ENCODE measurements around the gene SARM1.
"Not testable (repeated sequence)": the region's sequence is repeated elsewhere in the genome, so short reads cannot be mapped to it uniquely, and the experiment has no call there.

The SARM1 gene

DNA sequence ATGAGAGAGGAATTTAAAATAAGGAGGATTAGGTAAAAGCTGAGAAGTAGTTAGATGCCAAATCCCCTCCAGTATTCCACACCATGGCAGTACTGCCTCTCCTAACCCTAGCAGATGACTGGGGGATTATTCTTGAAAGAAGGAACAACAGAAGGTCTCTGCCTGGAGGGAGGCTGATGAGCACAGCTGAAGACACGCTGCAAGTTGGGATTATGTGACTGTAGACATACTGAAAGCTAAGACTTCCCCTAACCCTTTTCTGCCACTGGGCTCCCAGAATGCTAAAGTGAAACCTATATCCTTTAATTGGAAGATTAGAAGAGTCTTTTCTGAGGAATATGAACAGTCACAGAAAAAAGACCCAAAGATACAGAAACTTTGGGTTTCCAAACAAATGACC lies 62.2 kb downstream of the SARM1 start:
- DNase-seq = no peak

DNA sequence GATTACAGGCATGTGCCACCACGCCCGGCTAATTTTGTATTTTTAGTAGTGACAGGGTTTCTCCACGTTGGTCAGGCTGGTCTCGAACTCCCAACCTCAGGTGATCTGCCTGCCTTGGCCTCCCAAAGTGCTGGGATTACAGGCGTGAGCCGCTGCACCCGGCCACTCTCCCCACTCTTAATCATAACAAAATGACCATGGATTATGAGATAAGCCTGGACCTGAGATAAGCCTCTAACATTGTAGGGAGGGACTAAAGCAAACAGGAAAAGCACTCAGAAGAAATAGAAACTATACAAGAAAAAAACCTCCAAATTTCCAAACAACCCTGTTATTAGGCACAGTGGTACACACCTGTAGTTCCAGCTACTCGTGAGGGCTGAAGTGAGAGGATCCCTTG lies 62.8 kb downstream of the SARM1 start:
- not testable (repeated sequence) for DNase-seq

DNA sequence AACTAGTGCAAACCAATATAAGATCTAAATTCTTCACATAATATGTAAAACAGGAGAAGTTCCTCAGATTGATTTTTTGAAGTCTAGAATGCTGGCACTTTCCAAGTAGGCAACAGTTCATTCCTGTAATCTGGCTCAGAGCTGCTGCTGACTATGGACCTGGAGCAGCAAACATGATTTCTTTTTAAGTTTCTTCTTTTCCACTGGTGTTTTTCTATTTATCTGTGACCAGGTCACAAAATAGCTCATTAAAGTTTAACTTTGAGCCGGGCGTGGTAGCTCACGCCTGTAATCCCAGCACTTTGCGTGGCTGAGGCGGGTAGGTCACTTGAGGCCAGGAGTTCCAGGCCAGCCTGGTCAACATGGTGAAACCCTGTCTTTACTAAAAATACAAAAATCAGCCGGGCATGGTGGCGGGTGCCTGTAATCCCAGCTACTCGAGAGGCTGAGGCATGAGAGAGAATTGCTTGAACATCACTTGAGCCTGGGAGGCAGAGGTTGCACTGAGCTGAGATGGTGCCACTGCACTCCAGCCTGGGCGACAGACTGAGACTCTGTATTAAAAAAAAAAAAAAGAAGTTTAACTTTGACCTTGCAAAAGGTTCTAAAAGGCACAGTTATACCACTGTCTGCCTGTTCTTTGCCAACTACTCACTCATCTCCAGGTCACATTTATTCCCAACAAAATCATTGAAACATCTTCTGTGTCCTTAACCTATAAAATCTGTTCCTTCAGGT lies 72.6 kb downstream of the SARM1 start:
- no peak for DNase-seq

- DNase-seq = no peak
These were observed 75.4 kb downstream of the SARM1 start for GRCh38 chr17:28446716-28447395.

DNA sequence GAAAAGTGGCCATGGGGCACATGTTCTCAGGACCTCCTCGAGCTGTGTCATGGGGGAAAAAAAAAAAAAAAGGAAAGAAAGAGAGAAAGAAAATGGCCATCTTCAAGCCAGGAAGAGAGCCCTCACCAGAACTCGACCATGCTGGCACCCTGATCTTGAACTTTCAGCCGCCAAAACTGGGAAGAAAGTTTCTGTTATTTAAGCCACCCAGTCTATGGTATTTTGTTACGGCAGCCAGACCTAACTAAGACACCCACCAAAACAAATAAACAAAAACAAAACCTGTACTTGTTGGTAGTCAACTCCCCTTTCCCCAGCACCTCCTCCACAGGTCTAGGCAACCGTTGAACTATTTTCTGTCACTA lies 75.9 kb downstream of the SARM1 start:
- DNase-seq = no peak

DNA sequence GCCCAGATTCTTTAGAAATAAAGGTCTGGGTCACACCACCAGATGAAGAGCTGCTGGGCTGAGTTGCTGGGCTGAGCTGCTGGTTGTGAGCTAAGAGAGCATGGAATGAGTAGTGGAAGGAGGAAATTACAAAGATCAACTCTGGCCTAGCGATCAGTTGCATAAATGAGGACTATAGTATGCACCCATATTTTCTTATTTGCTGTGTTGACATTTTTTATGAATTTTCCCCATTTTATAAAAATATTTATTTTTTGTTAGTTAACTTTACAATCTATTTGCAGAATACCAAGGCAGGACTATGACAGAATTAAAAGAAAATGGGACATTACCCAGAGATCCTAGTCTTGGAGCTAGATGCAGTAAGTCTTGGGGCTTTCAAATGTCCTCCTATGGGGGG lies 78.4 kb downstream of the SARM1 start:
- DNase-seq = no peak

Measured in NCI-H2029 (cell line).